GM21786 (cell line): ENCODE data around the gene POU2AF2.
A peak's percentile ranks its signal among the peaks of the same experiment; 100 is the strongest.
"Not testable (repeated sequence)": the region's sequence is repeated elsewhere in the genome, so short reads cannot be mapped to it uniquely, and the experiment has no call there.

Experiments
- ATAC-seq: cut with Tn5 transposase; IDR thresholded peaks from one replicate; pipeline ENCODE4 v1.9.1; 2021; ENCODE audit not compliant: unreplicated experiment

Gene POU2AF2

DNA sequence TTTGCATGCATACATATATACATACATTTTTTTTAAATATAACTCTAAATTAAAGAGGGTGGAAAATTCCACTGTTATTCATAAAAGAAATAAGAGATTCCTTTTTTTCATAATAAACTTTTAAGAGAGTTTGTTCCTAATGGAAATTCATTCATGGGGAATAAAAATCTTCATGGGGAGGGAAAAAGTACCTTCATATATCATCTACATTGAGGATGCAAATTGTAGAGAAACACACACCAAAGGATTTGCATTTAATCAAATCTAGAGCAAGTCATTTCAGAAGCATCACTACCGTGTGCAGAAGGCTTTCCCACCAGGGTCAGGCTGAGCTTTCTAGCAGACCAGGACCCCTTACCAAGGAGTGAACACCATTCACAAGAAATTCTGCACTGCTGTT is at the start of gene POU2AF2:
TSS of gene POU2AF2 (plus strand) at position 301 of the 400 bp plus-strand sequence. CDS start 129 bp downstream, outside the sequence.
- no peak for ATAC-seq

DNA sequence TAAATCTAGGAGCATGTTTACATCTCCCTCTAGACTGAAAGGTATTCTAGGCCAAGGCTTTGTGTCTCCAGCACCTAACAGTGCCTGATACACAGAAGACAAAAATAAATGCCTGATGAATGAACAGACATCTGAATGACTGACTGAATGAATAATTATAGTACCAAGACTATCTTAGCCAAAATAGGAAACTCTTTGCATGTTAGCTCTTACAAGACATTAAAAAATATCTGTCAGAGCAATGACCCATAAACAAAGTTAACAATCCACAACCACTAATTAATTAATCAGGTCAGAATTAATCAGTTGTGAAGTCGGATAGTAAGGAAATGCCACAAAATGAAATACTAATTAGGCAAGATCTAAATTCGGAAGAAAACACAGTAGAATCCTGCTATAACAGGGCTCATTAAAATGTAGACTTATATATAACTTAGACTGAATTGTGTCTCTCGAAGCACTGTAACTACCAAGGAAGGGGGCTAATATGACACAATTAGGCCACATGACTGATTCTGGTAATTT is 45.5 kb upstream of the POU2AF2 start:
- ATAC-seq, result no peak

DNA sequence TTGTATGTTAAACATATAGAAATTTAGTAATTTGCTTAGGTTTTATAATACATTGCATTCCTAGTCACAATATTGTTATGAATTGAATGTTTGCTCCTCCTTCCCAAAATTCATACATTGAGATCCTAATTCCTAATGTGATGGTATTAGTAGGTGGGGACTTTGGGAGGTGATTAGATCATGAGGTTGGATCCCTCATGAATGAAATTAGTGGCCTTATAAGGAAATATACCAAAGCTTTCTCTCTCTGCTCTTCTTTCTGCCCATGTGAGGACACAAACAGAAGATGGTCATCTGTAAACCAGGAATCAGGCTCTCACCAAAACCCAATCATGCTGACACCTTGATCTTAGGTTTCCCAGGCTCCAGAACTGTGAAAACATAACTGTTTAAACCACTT is 41.3 kb upstream of the POU2AF2 start:
- ATAC-seq, result no peak

GRCh38 chr11:111205632-111206385 is 39.7 kb upstream of the POU2AF2 start:
- ATAC-seq, result no peak

- no peak for ATAC-seq
Observed at GRCh38 chr11:111206472-111206871, 39.1 kb upstream of the POU2AF2 start.

- ATAC-seq, result no peak
Observed at GRCh38 chr11:111207213-111207612, 38.3 kb upstream of the POU2AF2 start.

GRCh38 chr11:111209543-111210355 is 35.8 kb upstream of the POU2AF2 start:
- ATAC-seq, result no peak

GRCh38 chr11:111213256-111213655 is 32.3 kb upstream of the POU2AF2 start:
- no peak for ATAC-seq

DNA sequence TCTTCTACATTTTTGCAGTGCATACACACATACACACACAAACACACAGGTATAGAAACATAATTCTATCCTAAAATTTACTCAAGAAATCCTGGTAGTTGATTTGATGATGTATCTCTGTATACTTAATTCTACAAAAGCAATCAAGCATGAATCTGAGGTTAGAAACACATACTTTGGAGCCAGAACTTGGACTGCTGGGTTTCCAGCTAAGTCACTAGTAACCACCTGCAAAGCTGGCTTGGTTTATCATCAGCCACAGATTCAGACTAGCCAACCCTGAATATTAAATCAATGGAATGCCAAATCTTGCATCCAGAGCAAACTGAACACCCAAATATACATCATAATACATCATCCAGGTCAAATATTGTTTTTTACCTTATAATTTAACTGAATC is 24.8 kb upstream of the POU2AF2 start:
- ATAC-seq, result no peak

DNA sequence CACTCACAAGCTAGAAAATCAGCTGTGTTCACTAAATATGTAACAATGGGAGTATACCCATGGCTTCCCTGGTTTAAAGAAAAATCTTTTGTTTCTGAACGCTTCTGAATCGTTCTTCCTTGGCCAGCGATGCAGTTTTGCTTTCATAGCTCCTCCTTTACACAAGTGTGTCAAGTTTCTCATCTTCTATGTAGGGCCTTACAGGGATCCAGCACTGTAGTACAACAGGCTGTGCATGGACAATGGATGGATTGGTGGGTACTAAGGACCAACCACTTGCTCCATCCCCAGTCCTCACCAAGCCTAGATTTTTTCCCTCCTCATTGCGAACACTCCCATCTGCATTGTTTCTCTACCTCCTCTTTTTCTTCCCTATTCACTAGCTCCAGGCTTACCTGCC is 24.3 kb upstream of the POU2AF2 start:
- ATAC-seq, result no peak

DNA sequence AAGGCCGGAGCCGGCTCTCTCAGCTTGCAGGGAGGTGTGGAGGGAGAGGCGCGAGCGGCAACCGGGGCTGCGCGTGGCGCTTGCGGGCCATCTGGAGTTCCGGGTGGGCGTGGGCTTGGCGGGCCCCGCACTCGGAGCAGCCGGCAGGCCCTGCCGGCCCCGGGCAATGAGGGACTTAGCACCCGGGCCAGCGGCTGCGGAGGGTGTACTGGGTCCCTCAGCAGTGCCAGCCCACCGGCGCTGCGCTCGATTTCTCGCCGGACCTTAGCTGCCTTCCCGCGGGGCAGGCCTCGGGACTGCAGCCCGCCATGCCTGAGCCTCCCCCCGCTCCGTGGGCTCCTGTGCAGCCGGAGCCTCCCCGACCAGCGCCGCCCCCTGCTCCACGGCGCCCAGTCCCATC is 23.6 kb upstream of the POU2AF2 start:
- not testable (repeated sequence) for ATAC-seq

DNA sequence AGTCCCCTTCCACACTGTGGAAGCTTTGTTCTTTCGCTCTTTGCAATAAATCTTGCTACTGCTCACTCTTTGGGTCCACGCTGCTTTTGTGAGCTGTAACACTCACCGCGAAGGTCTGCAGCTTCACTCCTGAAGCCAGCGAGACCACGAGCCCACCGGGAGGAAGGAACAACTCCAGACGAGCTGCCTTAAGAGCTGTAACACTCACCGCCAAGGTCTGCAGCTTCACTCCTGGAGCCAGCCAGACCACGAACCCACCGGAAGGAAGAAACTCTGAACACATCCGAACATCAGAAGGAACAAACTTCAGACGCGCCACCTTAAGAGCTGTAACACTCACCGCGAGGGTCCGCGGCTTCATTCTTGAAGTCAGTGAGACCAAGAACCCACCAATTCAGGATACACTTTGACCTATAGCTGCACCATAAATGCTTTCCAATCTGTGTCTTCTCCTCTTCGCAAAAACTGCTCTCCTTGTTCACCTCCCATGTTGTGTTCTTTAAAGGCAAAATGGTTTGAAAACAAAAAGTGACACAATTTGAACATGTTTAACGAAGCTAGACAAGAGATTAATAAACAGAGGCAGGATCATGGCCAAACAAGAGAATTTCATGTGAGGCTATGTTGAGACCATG is 22.6 kb upstream of the POU2AF2 start:
- not testable (repeated sequence) for ATAC-seq

GRCh38 chr11:111225881-111226280 is 19.6 kb upstream of the POU2AF2 start:
- no peak for ATAC-seq

DNA sequence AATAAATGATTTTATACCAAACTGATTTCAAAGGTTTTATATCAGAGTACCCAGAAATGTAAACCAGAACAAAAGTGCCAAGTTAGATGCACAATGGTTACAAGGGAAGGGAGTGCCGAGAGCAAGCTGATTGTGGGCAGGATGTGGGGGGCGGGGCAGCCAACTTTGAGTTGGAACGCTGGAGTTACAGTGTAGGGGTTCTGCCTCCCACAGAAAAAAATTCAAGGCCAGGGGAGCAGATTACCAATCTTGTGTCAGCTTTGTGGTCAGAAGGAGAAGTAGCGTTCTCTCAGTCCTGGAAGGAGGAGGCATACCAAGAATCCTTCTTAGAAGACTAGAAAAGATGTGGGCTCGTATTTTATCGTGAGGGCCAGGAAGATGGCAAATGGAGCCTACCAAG is 15.9 kb upstream of the POU2AF2 start:
- ATAC-seq, result no peak

DNA sequence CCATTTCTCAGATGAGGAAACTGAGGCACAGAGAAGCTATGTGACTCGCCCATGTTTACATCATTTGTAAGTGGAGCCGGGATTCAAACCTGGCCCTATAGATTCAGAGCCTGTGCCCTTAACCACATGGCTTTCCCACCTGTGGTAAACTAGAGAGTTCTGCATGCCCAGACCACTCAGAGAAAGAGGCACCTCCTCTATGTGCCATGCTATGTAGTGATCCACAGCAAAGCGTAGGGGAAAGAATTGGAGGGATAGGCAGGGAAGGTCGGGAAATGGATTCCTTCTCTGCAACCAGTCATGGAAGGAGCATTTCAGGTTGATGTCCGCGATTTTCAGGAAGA is 15.4 kb upstream of the POU2AF2 start:
- ATAC-seq, result peak; percentile 16

DNA sequence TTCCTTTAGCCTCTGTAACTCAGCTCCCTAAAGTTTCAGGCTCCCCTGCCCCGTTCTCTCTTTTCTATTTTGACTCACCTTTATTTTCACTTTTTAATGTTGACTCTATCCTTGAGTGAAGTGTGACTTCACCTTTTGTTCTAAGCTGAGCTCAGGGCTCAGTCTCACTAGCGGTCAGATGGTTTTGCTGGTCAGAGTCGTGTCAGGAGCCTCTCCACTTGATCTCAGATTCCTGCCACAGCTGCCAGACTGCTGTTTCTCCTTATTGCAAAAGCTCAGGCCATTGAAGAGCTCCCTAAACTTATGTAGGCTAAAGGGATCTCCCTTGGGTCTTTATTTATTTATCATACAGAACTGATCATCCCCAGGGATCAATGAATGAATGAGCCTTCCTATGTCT is 13.7 kb upstream of the POU2AF2 start:
- ATAC-seq, result no peak

DNA sequence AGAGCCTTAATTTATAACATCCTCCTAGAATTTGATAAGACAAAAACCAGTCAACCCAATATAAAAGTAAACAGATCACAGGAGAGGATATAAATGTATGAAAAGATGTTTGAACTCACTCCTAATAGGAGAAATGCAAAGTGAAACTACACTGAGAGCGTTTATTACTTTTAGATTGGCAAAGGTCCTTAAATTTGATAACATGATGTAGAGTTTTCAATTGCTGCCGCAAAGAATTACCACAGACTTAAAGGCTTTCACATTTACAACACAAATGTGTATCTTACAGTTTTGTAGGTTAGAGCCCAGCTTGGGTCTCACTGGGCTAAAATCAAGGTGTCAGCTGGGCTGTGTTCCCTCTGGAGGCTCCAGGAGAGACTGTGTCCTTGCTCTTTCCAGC is 9.1 kb upstream of the POU2AF2 start:
- no peak for ATAC-seq

DNA sequence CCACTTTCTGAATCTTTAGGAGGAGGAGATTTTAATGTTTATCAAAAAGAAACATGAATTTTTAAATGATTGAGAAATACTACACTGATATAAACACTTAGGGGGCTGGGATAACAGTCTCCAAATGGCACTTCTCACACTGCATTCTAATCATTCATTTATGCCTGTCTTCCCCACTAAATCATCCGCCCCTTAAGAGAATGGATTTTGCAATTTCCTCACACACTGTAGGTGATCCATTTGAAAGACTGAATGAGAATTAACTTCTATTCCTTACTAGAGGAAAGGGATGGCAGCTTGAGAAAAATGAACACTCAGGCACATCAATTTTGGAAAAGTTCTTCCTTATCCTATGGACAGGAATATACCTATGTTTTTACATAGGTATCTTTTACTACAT is 7.6 kb upstream of the POU2AF2 start:
- ATAC-seq, result no peak

GRCh38 chr11:111246956-111247355 is 1.4 kb downstream of the POU2AF2 start:
- ATAC-seq, result no peak

- no peak for ATAC-seq
Observed at GRCh38 chr11:111250936-111251335, 5.4 kb downstream of the POU2AF2 start.

DNA sequence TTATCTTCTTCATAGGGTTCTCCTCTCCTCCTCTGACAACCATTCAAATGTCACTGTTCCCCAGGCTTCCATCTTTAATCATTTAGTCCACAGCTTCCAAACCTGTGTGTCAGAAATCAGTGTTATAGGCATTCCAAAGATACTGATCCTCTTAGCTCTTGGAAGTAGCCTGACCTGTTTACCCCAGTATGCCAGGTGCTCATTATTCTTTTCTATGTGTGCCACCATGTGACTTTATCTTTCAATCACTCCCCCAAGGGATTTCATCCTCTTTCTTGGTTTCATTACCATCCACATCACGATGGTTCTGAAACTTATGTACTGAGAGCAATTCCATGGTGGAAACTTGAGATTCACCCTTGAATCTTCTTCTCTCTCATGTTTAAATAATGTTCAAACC is 7.6 kb downstream of the POU2AF2 start:
- no peak for ATAC-seq

GRCh38 chr11:111253630-111254029 is 8.1 kb downstream of the POU2AF2 start:
- no peak for ATAC-seq
